ENCODE measurements around the gene TXNDC5.

GRCh38 chr6:7924867-7925266 lies 14.3 kb upstream of the TXNDC5 start:
- TF ChIP-seq HDGF (IDR thresholded peaks at IDR 0.05; ENCODE audit: borderline replicate concordance) (no peak), BHLHE40 (IDR thresholded peaks at IDR 0.05; ENCODE audit: borderline replicate concordance) (no peak), FOXM1 (IDR thresholded peaks at IDR 0.05; ENCODE audit: borderline replicate concordance) (no peak), CTBP1 (IDR thresholded peaks at IDR 0.05; ENCODE audit: borderline replicate concordance) (no peak), ARNT (IDR thresholded peaks at IDR 0.05) (no peak), SUZ12 (IDR thresholded peaks at IDR 0.05) (no peak), TARDBP (IDR thresholded peaks at IDR 0.05) (no peak), SP1 (IDR thresholded peaks at IDR 0.05) (no peak), NFRKB (IDR thresholded peaks at IDR 0.05) (no peak), LEF1 (IDR thresholded peaks at IDR 0.05; ENCODE audit: borderline replicate concordance) (no peak), ZNF384 (IDR thresholded peaks at IDR 0.05) (no peak)
